Measurements from ENCODE around the gene KCNS1.

- TF ChIP-seq CTCF (optimal IDR thresholded peaks at IDR 0.05 in 1 of 3, IDR thresholded peaks at IDR 0.05 in 1 of 3, conservative IDR thresholded peaks at IDR 0.05 in 1 of 3; ENCODE audit: extremely low read depth in 1 of 3, insufficient read depth in 2 of 3, low read length in 3 of 3) = no peak
- TF ChIP-seq EZH2 (IDR thresholded peaks at IDR 0.05; ENCODE audit: low read length) = no peak
Observed at GRCh38 chr20:45059022-45059728, 41.8 kb downstream of the KCNS1 start.
